ENCODE measurements around the gene NMNAT3.

The NMNAT3 gene

DNA sequence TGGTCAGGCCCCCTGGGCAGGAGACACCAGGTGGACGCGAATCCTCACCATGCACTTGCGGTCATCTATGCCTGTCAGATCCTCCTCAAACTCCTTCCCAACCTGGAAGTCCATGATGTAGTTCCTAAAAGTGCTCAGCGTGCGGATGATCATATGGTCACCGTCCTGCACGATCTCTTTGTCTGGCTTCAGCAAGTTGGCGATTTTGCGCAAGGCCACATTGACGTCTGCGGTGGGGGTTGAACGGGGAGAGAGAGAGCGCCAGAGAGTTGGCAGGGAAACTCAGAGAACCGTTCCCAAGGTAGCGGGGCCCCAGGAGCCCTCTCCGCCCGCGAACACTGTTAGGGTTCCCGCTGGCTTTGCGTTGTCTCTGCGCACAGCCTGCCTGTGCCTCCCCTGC lies 139.0 kb downstream of the NMNAT3 start:
- H4K20me1 ChIP-seq (ENCODE audit: insufficient read depth): no peaks in the 10 kb centered on the region
- no peaks in the 10 kb centered on the region for H3K36me3 ChIP-seq (ENCODE audit: insufficient read depth)
- peaks cover 83% of the 10 kb centered on the region for H3K4me1 ChIP-seq (ENCODE audit: low read depth, poor library complexity, severe bottlenecking)
- H3K4me3 ChIP-seq (IDR thresholded peaks at IDR 0.05; ENCODE audit: insufficient read depth, low read depth, low read length): no peak overlapping the region
- TF ChIP-seq, protein P1, sequence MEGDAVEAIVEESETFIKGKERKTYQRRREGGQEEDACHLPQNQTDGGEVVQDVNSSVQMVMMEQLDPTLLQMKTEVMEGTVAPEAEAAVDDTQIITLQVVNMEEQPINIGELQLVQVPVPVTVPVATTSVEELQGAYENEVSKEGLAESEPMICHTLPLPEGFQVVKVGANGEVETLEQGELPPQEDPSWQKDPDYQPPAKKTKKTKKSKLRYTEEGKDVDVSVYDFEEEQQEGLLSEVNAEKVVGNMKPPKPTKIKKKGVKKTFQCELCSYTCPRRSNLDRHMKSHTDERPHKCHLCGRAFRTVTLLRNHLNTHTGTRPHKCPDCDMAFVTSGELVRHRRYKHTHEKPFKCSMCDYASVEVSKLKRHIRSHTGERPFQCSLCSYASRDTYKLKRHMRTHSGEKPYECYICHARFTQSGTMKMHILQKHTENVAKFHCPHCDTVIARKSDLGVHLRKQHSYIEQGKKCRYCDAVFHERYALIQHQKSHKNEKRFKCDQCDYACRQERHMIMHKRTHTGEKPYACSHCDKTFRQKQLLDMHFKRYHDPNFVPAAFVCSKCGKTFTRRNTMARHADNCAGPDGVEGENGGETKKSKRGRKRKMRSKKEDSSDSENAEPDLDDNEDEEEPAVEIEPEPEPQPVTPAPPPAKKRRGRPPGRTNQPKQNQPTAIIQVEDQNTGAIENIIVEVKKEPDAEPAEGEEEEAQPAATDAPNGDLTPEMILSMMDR (conservative IDR thresholded peaks at IDR 0.05; ENCODE audit: low read depth, low read length): no peak
- no peak overlapping the region for H3K9ac ChIP-seq
- H3K27me3 ChIP-seq (ENCODE audit: insufficient read depth, low read depth): no peaks in the 10 kb centered on the region
- H3K27ac ChIP-seq: peak overlapping the region; percentile 96; the same call in 1 of the 2 replicates
- H2AFZ ChIP-seq (ENCODE audit: low read depth): no peak overlapping the region
- H3K4me2 ChIP-seq: no peak overlapping the region
- H3K79me2 ChIP-seq (ENCODE audit: insufficient read depth, low read depth): no peaks in the 10 kb centered on the region

DNA sequence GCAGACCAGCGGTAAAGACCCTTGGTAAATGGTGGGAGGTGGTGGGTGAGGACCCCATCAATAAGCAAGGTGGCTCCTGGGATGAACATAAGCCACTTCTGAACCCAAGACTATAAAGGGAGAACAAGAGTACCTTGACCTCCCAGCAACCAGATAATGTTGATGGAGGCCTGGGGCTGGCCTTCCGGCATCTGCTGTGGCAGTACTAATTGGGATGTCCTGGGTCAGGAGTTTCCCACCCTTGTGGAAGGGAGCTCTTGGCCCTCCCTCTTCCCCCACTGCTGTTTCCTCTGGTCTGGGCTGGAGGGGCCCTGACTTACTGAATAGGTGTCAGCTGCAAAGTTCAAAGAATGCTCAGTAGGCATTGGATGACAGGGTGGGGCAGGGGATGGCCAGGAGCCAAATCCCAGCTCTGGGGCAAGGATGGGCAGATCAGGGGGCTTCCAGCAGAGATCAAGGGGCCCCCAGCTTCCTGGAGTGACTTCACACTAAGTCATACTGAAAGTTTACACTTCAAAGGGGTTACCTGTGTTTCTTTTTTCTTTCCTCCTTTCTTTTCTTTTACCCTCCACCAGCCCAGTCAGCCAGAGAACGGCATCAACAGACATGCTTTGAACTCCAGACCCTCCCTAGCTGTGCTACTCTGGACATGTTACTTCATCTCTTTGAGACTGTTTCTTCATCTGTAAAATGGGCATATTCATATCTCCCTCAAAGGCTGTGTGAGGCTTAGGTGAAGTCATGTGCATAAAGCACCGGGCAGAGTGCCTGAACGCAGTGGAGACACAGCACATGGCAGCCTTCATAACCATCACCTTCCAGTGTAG lies 139.8 kb downstream of the NMNAT3 start:
- no peaks in the 10 kb centered on the region for H3K27me3 ChIP-seq (ENCODE audit: insufficient read depth, low read depth)

DNA sequence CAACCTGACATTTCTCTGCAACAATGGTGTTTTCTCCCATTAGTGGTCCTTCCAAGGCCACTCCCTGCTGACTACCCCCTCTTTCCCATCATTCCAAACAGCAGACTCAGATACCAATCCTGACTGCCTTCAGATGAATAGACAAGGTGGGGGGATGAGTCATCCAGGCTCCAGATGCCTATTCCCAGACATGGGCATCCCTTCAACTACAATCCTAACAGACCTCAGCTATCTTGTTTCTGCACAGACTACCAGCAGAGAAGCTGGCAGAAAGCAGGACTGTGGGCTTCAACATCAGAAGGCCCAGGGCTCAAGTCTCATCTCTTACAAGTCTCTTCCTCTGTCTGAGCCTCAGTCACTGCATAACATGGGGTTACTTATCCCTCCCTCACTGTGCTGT lies 140.4 kb downstream of the NMNAT3 start:
- TF ChIP-seq, protein P1 (conservative IDR thresholded peaks at IDR 0.05; ENCODE audit: low read depth, low read length): no peak
- Histone ChIP-seq H3K4me1 (ENCODE audit: low read depth, poor library complexity, severe bottlenecking) (peaks cover 90% of the 10 kb centered on the region), H3K27me3 (ENCODE audit: insufficient read depth, low read depth) (no peaks in the 10 kb centered on the region)

More for the DNA sequence above, 139.8 kb downstream of the NMNAT3 start:
- H3K36me3 ChIP-seq (ENCODE audit: insufficient read depth): no peaks in the 10 kb centered on the region
- H3K9ac ChIP-seq: no peak overlapping the region; the same call in 1 of the 2 replicates
- peaks cover 89% of the 10 kb centered on the region for H3K4me1 ChIP-seq (ENCODE audit: low read depth, poor library complexity, severe bottlenecking)
- H4K20me1 ChIP-seq (ENCODE audit: insufficient read depth): no peaks in the 10 kb centered on the region
- peak overlapping the region; percentile 99 for H3K4me2 ChIP-seq
- no peak overlapping the region; the same call in 1 of the 2 replicates for H2AFZ ChIP-seq (ENCODE audit: low read depth)
- TF ChIP-seq, protein P1 (conservative IDR thresholded peaks at IDR 0.05; ENCODE audit: low read depth, low read length): no peak
- H3K4me3 ChIP-seq (IDR thresholded peaks at IDR 0.05; ENCODE audit: insufficient read depth, low read depth, low read length): no peak overlapping the region
- H3K79me2 ChIP-seq (ENCODE audit: insufficient read depth, low read depth): no peaks in the 10 kb centered on the region
- peak overlapping the region; percentile 96 for H3K27ac ChIP-seq

DNA sequence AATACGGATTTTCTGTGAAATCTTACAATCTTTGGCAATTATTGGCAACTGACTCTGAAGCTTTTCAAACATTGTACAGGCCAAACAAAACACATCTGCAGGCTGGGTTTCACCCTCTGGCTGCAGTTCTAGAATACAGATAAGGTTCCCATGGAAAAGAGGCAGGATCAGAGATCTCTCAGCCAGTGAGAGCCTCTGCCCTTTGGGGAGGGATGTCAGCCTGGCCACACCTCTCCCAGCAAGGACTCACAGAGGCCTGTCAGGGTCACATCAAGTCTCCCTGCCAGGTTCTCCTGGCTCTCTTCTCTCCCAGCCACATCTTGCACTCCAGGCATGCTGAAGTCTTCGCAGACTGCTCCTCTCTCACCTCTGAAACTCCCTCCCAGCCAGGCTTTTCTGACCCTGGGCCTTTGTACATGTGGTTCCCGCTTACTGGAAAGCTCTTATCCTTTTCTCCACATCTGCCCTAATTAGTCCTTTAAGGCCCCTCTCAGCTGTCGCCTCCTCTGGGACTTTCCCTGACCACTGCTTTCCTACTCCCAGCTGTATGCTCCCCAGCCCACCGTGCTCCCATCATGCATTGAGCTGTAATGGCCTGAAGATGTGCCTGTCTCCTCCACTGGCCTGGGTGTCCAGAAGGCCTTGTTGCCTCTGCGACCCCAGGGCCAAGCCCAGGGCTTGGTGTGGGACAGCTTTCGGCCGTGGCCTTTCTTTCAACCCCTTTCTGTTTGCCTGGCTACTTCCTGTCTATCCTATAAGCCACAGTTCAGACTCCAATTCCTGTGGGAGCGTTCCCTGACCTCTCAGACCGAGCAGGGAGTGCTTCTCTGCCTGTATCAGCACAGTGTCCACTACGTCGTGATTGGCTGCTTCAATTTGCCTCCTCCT lies 142.5 kb downstream of the NMNAT3 start:
- peak overlapping the region; percentile 96 for H3K27ac ChIP-seq
- peak overlapping the region; percentile 65 for H3K9ac ChIP-seq
- H4K20me1 ChIP-seq (ENCODE audit: insufficient read depth): no peaks in the 10 kb centered on the region
- no peaks in the 10 kb centered on the region for H3K36me3 ChIP-seq (ENCODE audit: insufficient read depth)
- peak overlapping the region; percentile 38; the same call in 1 of the 2 replicates for H2AFZ ChIP-seq (ENCODE audit: low read depth)
- H3K79me2 ChIP-seq (ENCODE audit: insufficient read depth, low read depth): no peaks in the 10 kb centered on the region
- TF ChIP-seq, protein P1 (conservative IDR thresholded peaks at IDR 0.05; ENCODE audit: low read depth, low read length): no peak
- peak overlapping the region; percentile 99 for H3K4me2 ChIP-seq
- H3K4me1 ChIP-seq (ENCODE audit: low read depth, poor library complexity, severe bottlenecking): peaks cover 90% of the 10 kb centered on the region
- H3K4me3 ChIP-seq (IDR thresholded peaks at IDR 0.05; ENCODE audit: insufficient read depth, low read depth, low read length): no peak overlapping the region
- no peaks in the 10 kb centered on the region for H3K27me3 ChIP-seq (ENCODE audit: insufficient read depth, low read depth)

More for the DNA sequence above, 140.4 kb downstream of the NMNAT3 start:
- H3K36me3 ChIP-seq (ENCODE audit: insufficient read depth): no peaks in the 10 kb centered on the region
- no peak overlapping the region; the same call in 1 of the 2 replicates for H2AFZ ChIP-seq (ENCODE audit: low read depth)
- no peak overlapping the region for H3K4me3 ChIP-seq (IDR thresholded peaks at IDR 0.05; ENCODE audit: insufficient read depth, low read depth, low read length)
- H3K27ac ChIP-seq: peak overlapping the region; percentile 96
- H4K20me1 ChIP-seq (ENCODE audit: insufficient read depth): no peaks in the 10 kb centered on the region
- H3K79me2 ChIP-seq (ENCODE audit: insufficient read depth, low read depth): no peaks in the 10 kb centered on the region
- H3K9ac ChIP-seq: no peak overlapping the region; the same call in 1 of the 2 replicates
- H3K4me2 ChIP-seq: peak overlapping the region; percentile 99
